Endothelial cell of umbilical vein (primary cell): ENCODE data around the gene RANBP17.

ENCODE experiments used
- EZH2 ChIP-seq: IDR thresholded peaks from 2 replicates; pipeline ENCODE4 v1.6.1; 2012; ENCODE audit warnings: borderline replicate concordance, low read depth, mild to moderate bottlenecking, moderate library complexity, low read length, inconsistent platforms; ENCODE audit not compliant: severe bottlenecking
- GATA2 ChIP-seq: IDR thresholded peaks from 2 replicates; pipeline ENCODE4 v1.7.0; 2011; ENCODE audit warnings: low read depth, mild to moderate bottlenecking, moderate library complexity, mixed read lengths, low read length; ENCODE audit not compliant: insufficient read length, insufficient read depth
- MYC ChIP-seq: IDR thresholded peaks from one replicate; pipeline ENCODE4 v1.6.1; 2011; ENCODE audit warnings: mild to moderate bottlenecking, low read depth, low read length
- POLR2A ChIP-seq: IDR thresholded peaks from 2 replicates; pipeline ENCODE4 v1.6.1; 2012; ENCODE audit warnings: low read depth, mild to moderate bottlenecking, control low read depth, low read length
- POLR2AphosphoS5 ChIP-seq: IDR thresholded peaks from 2 replicates; pipeline ENCODE4 v1.6.1; 2012; ENCODE audit warnings: low read depth, mild to moderate bottlenecking, control low read depth, low read length, moderate library complexity; ENCODE audit not compliant: insufficient read depth
- TF ChIP-seq, protein P1 (sequence below), 2 donors: IDR thresholded peaks; 1 replicate in 1 of 2; 2 replicates in 1 of 2; pipeline ENCODE4 v1.5.1; 2011; ENCODE audit warnings: low read length in 2 of 2, mild to moderate bottlenecking in 2 of 2, moderate library complexity in 2 of 2, control low read depth in 1 of 2, inconsistent platforms in 1 of 2, low read depth in 1 of 2; ENCODE audit not compliant: insufficient read depth in 1 of 2; ENCODE audit errors: extremely low read depth in 1 of 2
- TF ChIP-seq, protein P2 (sequence below): IDR thresholded peaks from 2 replicates; pipeline ENCODE4 v1.6.1; 2011; ENCODE audit not compliant: insufficient read depth, insufficient read length

DNA sequence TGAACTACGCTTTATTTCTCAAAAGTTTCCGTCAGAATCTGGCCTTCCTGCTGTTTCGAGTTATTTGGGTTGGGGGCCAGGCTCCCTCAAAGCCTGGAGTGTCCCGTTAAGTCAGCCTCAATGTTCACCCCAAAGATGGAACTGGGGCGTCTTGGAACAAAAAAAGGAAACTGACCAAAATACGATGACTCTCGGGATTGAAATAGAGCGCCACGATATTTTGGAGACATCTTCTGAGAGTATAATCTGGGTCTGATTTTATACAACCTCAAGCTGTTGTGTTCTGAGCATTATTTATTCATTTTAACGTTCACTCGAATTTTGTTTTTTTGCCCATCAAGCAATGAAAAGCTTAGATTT lies 475.4 kb downstream of the RANBP17 start:
- TF ChIP-seq, protein P1, sequence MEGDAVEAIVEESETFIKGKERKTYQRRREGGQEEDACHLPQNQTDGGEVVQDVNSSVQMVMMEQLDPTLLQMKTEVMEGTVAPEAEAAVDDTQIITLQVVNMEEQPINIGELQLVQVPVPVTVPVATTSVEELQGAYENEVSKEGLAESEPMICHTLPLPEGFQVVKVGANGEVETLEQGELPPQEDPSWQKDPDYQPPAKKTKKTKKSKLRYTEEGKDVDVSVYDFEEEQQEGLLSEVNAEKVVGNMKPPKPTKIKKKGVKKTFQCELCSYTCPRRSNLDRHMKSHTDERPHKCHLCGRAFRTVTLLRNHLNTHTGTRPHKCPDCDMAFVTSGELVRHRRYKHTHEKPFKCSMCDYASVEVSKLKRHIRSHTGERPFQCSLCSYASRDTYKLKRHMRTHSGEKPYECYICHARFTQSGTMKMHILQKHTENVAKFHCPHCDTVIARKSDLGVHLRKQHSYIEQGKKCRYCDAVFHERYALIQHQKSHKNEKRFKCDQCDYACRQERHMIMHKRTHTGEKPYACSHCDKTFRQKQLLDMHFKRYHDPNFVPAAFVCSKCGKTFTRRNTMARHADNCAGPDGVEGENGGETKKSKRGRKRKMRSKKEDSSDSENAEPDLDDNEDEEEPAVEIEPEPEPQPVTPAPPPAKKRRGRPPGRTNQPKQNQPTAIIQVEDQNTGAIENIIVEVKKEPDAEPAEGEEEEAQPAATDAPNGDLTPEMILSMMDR (IDR thresholded peaks at IDR 0.05; ENCODE audit: extremely low read depth in 1 of 2, insufficient read depth in 1 of 2, low read depth in 1 of 2, low read length in 2 of 2) = no peak
- TF ChIP-seq EZH2 (no peak), POLR2A (no peak), POLR2AphosphoS5 (no peak), GATA2 (no peak), MYC (no peak)
- TF ChIP-seq, protein P2, sequence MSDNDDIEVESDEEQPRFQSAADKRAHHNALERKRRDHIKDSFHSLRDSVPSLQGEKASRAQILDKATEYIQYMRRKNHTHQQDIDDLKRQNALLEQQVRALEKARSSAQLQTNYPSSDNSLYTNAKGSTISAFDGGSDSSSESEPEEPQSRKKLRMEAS = no peak
